RWPE1 (cell line): ENCODE data around the gene LMTK2.
"Not testable (repeated sequence)": the region's sequence is repeated elsewhere in the genome, so short reads cannot be mapped to it uniquely, and the experiment has no call there.

Experiments
- CTCF ChIA-PET: fragments of 350-600 bp; sonication (Branson Sonifier 250); formaldehyde crosslinking; extraction: SDS; loops from one replicate; lab custom pipeline; 2021; lab: Yijun Ruan, JAX
- POLR2A ChIA-PET: fragments of 400-600 bp; formaldehyde crosslinking; extraction: SDS; loops from one replicate; lab custom pipeline; 2020; ENCODE audit warnings: antibody characterized with exemption; ENCODE audit not compliant: low non-redundant PET; lab: Yijun Ruan, JAX
- DNase-seq: peaks from one replicate; pipeline ENCODE4 v3.0.0; 2012; ENCODE audit warnings: low spot score
- H3K27ac ChIP-seq: fragments of 450-650 bp; 2 replicates; pipeline ENCODE4 v1.5.1; 2017
- TF ChIP-seq, protein P1 (sequence below): fragments of 450-650 bp; conservative IDR thresholded peaks from 2 replicates; pipeline ENCODE4 v1.5.1; 2017; ENCODE audit warnings: low read depth, mild to moderate bottlenecking

The LMTK2 gene

DNA sequence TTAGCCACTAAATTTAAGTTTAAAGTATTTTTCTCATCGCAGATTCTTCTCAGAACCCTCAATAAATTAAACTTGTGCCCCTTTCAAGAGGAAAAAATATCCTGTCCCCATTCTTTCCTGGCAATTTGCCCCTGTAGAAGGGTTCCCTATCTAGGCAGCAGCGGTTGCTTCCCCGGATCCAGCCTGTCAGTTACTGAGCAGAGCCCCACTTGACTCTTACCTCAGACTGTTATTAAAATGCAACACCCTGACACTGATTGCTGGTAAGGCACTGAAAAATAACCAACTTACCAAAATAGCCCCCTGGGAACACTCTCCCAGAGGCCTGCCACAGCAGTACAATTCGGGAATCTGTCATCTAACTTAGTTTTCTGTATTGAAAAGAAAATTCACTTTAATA, 13.9 kb downstream of the LMTK2 start:
- H3K27ac ChIP-seq = no peak overlapping the region
- no peak for DNase-seq
- TF ChIP-seq, protein P1, sequence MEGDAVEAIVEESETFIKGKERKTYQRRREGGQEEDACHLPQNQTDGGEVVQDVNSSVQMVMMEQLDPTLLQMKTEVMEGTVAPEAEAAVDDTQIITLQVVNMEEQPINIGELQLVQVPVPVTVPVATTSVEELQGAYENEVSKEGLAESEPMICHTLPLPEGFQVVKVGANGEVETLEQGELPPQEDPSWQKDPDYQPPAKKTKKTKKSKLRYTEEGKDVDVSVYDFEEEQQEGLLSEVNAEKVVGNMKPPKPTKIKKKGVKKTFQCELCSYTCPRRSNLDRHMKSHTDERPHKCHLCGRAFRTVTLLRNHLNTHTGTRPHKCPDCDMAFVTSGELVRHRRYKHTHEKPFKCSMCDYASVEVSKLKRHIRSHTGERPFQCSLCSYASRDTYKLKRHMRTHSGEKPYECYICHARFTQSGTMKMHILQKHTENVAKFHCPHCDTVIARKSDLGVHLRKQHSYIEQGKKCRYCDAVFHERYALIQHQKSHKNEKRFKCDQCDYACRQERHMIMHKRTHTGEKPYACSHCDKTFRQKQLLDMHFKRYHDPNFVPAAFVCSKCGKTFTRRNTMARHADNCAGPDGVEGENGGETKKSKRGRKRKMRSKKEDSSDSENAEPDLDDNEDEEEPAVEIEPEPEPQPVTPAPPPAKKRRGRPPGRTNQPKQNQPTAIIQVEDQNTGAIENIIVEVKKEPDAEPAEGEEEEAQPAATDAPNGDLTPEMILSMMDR = no peak
- CTCF ChIA-PET = interaction anchor here (0.5 kb wide), 1 partner anchor 91 kb away, joined by 3 read pairs; no protein-coding TSS in a partner anchor
- POLR2A ChIA-PET = interaction anchor here (1.1 kb wide), 1 partner anchor 14 kb away, joined by 3 read pairs; the partner anchor contains the start of gene LMTK2

- CTCF ChIA-PET = interaction anchor here (0.7 kb wide), 1 partner anchor 185 kb away, joined by 4 read pairs; no protein-coding TSS in a partner anchor
- DNase-seq, H3K27ac ChIP-seq, POLR2A ChIA-PET: not testable (repeated sequence)
Measured at GRCh38 chr7:98121388-98121787, 14.7 kb downstream of the LMTK2 start.

DNA sequence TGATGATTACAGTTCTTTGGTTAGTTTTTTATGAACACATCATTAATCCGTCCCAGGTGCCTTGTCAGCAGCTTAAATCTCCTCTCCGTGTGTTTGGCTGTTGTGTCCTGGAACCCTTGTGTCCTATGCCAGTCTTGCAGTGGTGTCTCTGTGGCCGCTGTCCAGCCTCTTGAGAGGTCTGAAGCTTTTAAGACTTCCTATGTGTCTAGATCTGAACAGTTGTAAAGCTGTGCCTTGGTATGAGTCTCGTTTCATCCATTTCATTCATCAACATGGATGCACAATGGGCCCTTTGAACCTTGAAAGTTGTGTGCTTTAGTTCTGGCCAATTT, 16.7 kb downstream of the LMTK2 start:
- no peak for DNase-seq
- CTCF ChIA-PET = interaction anchor here (0.5 kb wide), 1 partner anchor 756 kb away, joined by 4 read pairs; no protein-coding TSS in a partner anchor
- H3K27ac ChIP-seq = no peak overlapping the region
- POLR2A ChIA-PET = no interaction called here
- TF ChIP-seq, protein P1 = no peak

DNA sequence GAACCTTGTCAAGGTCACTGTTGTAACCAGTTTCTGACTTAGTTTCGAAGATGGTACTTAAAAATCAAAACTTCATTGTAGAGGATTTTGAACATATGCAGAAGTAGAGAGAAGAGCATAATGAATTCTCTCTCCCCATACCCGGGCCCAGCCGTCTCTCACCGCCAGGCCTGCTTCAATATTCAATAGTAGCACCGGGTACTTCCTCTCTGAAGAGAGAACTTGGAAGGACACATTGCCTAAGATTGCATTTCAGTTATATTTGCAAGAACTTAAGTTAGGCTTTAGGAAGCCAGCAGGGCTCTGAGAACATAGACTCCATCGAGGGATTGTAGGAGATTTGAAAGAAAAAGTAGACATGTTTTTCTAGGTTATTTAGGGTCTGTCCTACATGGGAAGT, 19.1 kb downstream of the LMTK2 start:
- POLR2A ChIA-PET = no interaction called here
- DNase-seq = no peak
- TF ChIP-seq, protein P1 = no peak
- H3K27ac ChIP-seq = no peak overlapping the region
- CTCF ChIA-PET = no interaction called here

DNA sequence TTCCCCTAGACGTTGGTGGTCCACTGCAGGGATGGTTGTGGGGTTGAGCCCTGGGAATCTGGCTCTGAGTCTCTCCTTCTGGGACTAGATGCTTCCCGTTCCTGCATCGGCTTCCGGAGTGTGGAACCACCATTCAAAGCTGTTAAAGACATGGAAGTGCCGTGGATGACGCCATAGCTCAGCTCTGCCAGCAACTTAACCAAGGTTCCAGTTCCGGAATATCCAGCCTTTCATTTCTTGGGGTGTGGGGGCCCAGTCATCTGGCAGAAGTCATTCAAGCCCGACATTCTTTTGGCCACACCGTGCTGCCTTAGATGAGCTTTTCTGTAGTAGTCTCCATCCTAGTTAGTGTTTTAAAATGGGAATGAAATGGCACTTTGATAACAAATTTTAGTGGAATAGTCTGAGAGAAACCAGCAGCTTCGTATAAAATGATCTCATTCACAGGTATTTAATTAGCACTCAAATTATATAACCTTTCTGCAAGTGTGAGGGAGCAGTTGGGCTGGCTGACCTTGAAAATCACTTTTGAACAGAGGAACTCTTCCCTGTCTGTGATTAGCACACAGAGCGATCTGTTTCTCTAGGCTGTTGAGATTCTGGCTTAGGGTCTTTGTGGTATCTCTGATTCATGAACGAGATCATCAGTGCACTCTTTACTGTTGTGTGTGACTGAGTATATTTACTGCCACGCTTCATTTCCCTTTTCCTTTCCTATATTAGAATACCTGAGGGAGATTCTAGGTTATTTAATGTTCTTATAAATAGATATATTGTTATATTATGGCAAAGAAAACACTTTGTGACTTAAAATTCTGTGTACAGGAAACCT, 19.9 kb downstream of the LMTK2 start:
- TF ChIP-seq, protein P1 = no peak
- ChIA-PET POLR2A (no interaction called here), CTCF (interaction anchor here (0.6 kb wide), 1 partner anchor 19 kb away, joined by 5 read pairs; no protein-coding TSS in a partner anchor)
- no peak overlapping the region for H3K27ac ChIP-seq
- no peak for DNase-seq

DNA sequence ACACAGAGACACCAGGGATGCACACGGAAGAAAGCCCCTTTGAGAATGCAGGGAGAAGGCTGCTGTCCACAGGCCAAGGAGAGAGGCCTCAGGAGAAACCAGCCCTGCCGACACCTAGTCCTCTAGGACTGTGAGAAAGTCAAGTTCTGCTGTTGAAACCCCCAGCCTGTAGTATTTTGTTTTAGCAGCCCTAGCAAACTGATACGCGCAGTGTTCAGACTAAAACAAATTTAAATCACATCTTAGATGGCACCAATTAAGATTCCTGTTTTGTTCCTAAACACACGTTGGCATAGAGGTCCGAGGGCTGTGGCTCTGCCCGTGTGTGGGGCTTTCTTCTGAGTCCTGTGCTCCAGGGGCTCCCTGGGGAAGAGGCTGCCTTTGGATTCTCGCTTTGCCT, 21.7 kb downstream of the LMTK2 start:
- TF ChIP-seq, protein P1 = no peak
- no peak for DNase-seq
- no peak overlapping the region for H3K27ac ChIP-seq
- ChIA-PET POLR2A (no interaction called here), CTCF (no interaction called here)

DNA sequence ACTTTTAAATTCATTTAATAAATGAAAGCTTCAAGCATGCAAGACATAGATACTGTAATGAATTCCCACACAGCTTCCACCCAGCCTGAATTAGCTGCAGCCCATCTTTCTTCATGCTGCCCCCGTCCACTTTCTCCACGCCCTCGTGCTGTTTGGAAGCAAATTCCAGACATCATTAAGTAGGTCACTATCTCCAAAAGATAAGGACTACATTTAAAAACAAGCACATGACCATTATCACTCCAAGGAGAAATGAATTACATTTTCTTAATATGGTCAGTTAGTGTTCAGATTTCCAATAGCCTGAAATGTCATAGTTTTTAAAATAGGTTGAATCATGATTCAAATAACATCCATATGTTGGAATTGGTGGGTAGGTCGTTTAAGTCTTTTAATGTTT, 24.3 kb downstream of the LMTK2 start:
- POLR2A ChIA-PET = no interaction called here
- TF ChIP-seq, protein P1 = no peak
- CTCF ChIA-PET = no interaction called here
- DNase-seq = no peak
- no peak overlapping the region for H3K27ac ChIP-seq
